ENCODE measurements around the gene MEGF11.
A peak's percentile ranks its signal among the peaks of the same experiment; 100 is the strongest.
"Not testable (repeated sequence)": the region's sequence is repeated elsewhere in the genome, so short reads cannot be mapped to it uniquely, and the experiment has no call there.

The MEGF11 gene

GRCh38 chr15:65871886-65872285, 381.7 kb downstream of the MEGF11 start:
- not testable (repeated sequence) for H3K36me3 ChIP-seq (ENCODE audit: insufficient read depth, low read length); H3K4me3 ChIP-seq (ENCODE audit: low read depth in 1 of 2, low read length in 2 of 2); H3K27me3 ChIP-seq (ENCODE audit: control insufficient read depth in 1 of 2, insufficient read depth in 2 of 2, low read length in 2 of 2); H3K9ac ChIP-seq (ENCODE audit: low read length); H3K9me3 ChIP-seq (ENCODE audit: low read length); H3K27ac ChIP-seq (ENCODE audit: low read depth, low read length); H3K4me1 ChIP-seq (ENCODE audit: insufficient read depth, low read length)

- peak overlapping the region in 1 of 2 donors; percentile 99 for H3K4me3 ChIP-seq (ENCODE audit: low read depth in 1 of 2, low read length in 2 of 2)
- H3K36me3 ChIP-seq (ENCODE audit: insufficient read depth, low read length) = peaks cover 7% of the 10 kb centered on the region
- H3K9me3 ChIP-seq (ENCODE audit: low read length) = no peaks in the 10 kb centered on the region
- H3K9ac ChIP-seq (ENCODE audit: low read length) = peak overlapping the region; percentile 92
- H3K27ac ChIP-seq (ENCODE audit: low read depth, low read length) = peak overlapping the region; percentile 98
- H3K4me1 ChIP-seq (ENCODE audit: insufficient read depth, low read length) = peaks cover 6% of the 10 kb centered on the region
- no peaks in the 10 kb centered on the region for H3K27me3 ChIP-seq (ENCODE audit: control insufficient read depth in 1 of 2, insufficient read depth in 2 of 2, low read length in 2 of 2)
Measured at GRCh38 chr15:65870889-65871533, 382.5 kb downstream of the MEGF11 start.

GRCh38 chr15:65869954-65870871, 383.3 kb downstream of the MEGF11 start:
- Histone ChIP-seq H3K9ac (ENCODE audit: low read length) (peak overlapping the region; percentile 92), H3K27me3 (ENCODE audit: control insufficient read depth in 1 of 2, insufficient read depth in 2 of 2, low read length in 2 of 2) (no peaks in the 10 kb centered on the region), H3K27ac (ENCODE audit: low read depth, low read length) (peak overlapping the region; percentile 98), H3K36me3 (ENCODE audit: insufficient read depth, low read length) (peaks cover 7% of the 10 kb centered on the region), H3K9me3 (ENCODE audit: low read length) (no peaks in the 10 kb centered on the region), H3K4me1 (ENCODE audit: insufficient read depth, low read length) (peaks cover 6% of the 10 kb centered on the region), H3K4me3 (ENCODE audit: low read depth in 1 of 2, low read length in 2 of 2) (peak overlapping the region; percentile 97 to 99)

GRCh38 chr15:65869126-65869953, 384.2 kb downstream of the MEGF11 start, which contains the start of gene RAB11A:
Gene RAB11A, plus strand, starts transcription at chr15:65869491. Its CDS starts 95 bp downstream, at chr15:65869586.
- Histone ChIP-seq H3K27me3 (ENCODE audit: control insufficient read depth in 1 of 2, insufficient read depth in 2 of 2, low read length in 2 of 2) (no peaks in the 10 kb centered on the region), H3K4me3 (ENCODE audit: low read depth in 1 of 2, low read length in 2 of 2) (peak within 1 kb of the TSS; percentile 97 to 99), H3K36me3 (ENCODE audit: insufficient read depth, low read length) (peaks cover under 1% of the 10 kb centered on the region), H3K9me3 (ENCODE audit: low read length) (no peaks in the 10 kb centered on the region), H3K9ac (ENCODE audit: low read length) (peak within 1 kb of the TSS; percentile 92), H3K27ac (ENCODE audit: low read depth, low read length) (peak within 1 kb of the TSS; percentile 98), H3K4me1 (ENCODE audit: insufficient read depth, low read length) (peaks cover 6% of the 10 kb centered on the region)

GRCh38 chr15:65868546-65869125, 384.9 kb downstream of the MEGF11 start:
- no peaks in the 10 kb centered on the region for H3K9me3 ChIP-seq (ENCODE audit: low read length)
- peak overlapping the region in 1 of 2 donors; percentile 99 for H3K4me3 ChIP-seq (ENCODE audit: low read depth in 1 of 2, low read length in 2 of 2)
- H3K27ac ChIP-seq (ENCODE audit: low read depth, low read length) = peak overlapping the region; percentile 98
- no peaks in the 10 kb centered on the region for H3K36me3 ChIP-seq (ENCODE audit: insufficient read depth, low read length)
- no peaks in the 10 kb centered on the region for H3K27me3 ChIP-seq (ENCODE audit: control insufficient read depth in 1 of 2, insufficient read depth in 2 of 2, low read length in 2 of 2)
- peaks cover 6% of the 10 kb centered on the region for H3K4me1 ChIP-seq (ENCODE audit: insufficient read depth, low read length)
- peak overlapping the region; percentile 92 for H3K9ac ChIP-seq (ENCODE audit: low read length)

GRCh38 chr15:65867933-65868332, 385.6 kb downstream of the MEGF11 start:
- not testable (repeated sequence) for H3K4me3 ChIP-seq (ENCODE audit: low read depth in 1 of 2, low read length in 2 of 2); H3K4me1 ChIP-seq (ENCODE audit: insufficient read depth, low read length); H3K36me3 ChIP-seq (ENCODE audit: insufficient read depth, low read length); H3K27ac ChIP-seq (ENCODE audit: low read depth, low read length); H3K27me3 ChIP-seq (ENCODE audit: control insufficient read depth in 1 of 2, insufficient read depth in 2 of 2, low read length in 2 of 2); H3K9ac ChIP-seq (ENCODE audit: low read length); H3K9me3 ChIP-seq (ENCODE audit: low read length)

GRCh38 chr15:65867244-65867643, 386.3 kb downstream of the MEGF11 start:
- no peak overlapping the region for H3K9ac ChIP-seq (ENCODE audit: low read length)
- no peak overlapping the region for H3K27ac ChIP-seq (ENCODE audit: low read depth, low read length)
- H3K4me1 ChIP-seq (ENCODE audit: insufficient read depth, low read length) = peaks cover 6% of the 10 kb centered on the region
- H3K27me3 ChIP-seq (ENCODE audit: control insufficient read depth in 1 of 2, insufficient read depth in 2 of 2, low read length in 2 of 2) = no peaks in the 10 kb centered on the region
- H3K4me3 ChIP-seq (ENCODE audit: low read depth in 1 of 2, low read length in 2 of 2) = no peak overlapping the region
- H3K9me3 ChIP-seq (ENCODE audit: low read length) = no peaks in the 10 kb centered on the region
- no peaks in the 10 kb centered on the region for H3K36me3 ChIP-seq (ENCODE audit: insufficient read depth, low read length)

GRCh38 chr15:65863106-65863505, 390.4 kb downstream of the MEGF11 start:
- Histone ChIP-seq H3K27ac (ENCODE audit: low read depth, low read length) (no peak overlapping the region), H3K36me3 (ENCODE audit: insufficient read depth, low read length) (no peaks in the 10 kb centered on the region), H3K27me3 (ENCODE audit: control insufficient read depth in 1 of 2, insufficient read depth in 2 of 2, low read length in 2 of 2) (no peaks in the 10 kb centered on the region), H3K4me1 (ENCODE audit: insufficient read depth, low read length) (no peaks in the 10 kb centered on the region), H3K4me3 (ENCODE audit: low read depth in 1 of 2, low read length in 2 of 2) (no peak overlapping the region), H3K9ac (ENCODE audit: low read length) (no peak overlapping the region), H3K9me3 (ENCODE audit: low read length) (no peaks in the 10 kb centered on the region)

GRCh38 chr15:65862682-65863081, 390.9 kb downstream of the MEGF11 start:
- Histone ChIP-seq H3K9ac (ENCODE audit: low read length) (no peak overlapping the region), H3K36me3 (ENCODE audit: insufficient read depth, low read length) (no peaks in the 10 kb centered on the region), H3K4me3 (ENCODE audit: low read depth in 1 of 2, low read length in 2 of 2) (no peak overlapping the region), H3K27ac (ENCODE audit: low read depth, low read length) (no peak overlapping the region), H3K27me3 (ENCODE audit: control insufficient read depth in 1 of 2, insufficient read depth in 2 of 2, low read length in 2 of 2) (no peaks in the 10 kb centered on the region), H3K4me1 (ENCODE audit: insufficient read depth, low read length) (no peaks in the 10 kb centered on the region), H3K9me3 (ENCODE audit: low read length) (no peaks in the 10 kb centered on the region)

GRCh38 chr15:65857718-65858402, 395.7 kb downstream of the MEGF11 start:
- H3K27me3 ChIP-seq (ENCODE audit: control insufficient read depth in 1 of 2, insufficient read depth in 2 of 2, low read length in 2 of 2) = no peaks in the 10 kb centered on the region
- H3K36me3 ChIP-seq (ENCODE audit: insufficient read depth, low read length) = no peaks in the 10 kb centered on the region
- H3K9ac ChIP-seq (ENCODE audit: low read length) = no peak overlapping the region
- no peaks in the 10 kb centered on the region for H3K9me3 ChIP-seq (ENCODE audit: low read length)
- H3K27ac ChIP-seq (ENCODE audit: low read depth, low read length) = peak overlapping the region; percentile 14
- no peak overlapping the region for H3K4me3 ChIP-seq (ENCODE audit: low read depth in 1 of 2, low read length in 2 of 2)
- H3K4me1 ChIP-seq (ENCODE audit: insufficient read depth, low read length) = no peaks in the 10 kb centered on the region

Measured in muscle layer of colon (tissue), 2 donors.